ENCODE measurements around the gene KSR1.

DNA sequence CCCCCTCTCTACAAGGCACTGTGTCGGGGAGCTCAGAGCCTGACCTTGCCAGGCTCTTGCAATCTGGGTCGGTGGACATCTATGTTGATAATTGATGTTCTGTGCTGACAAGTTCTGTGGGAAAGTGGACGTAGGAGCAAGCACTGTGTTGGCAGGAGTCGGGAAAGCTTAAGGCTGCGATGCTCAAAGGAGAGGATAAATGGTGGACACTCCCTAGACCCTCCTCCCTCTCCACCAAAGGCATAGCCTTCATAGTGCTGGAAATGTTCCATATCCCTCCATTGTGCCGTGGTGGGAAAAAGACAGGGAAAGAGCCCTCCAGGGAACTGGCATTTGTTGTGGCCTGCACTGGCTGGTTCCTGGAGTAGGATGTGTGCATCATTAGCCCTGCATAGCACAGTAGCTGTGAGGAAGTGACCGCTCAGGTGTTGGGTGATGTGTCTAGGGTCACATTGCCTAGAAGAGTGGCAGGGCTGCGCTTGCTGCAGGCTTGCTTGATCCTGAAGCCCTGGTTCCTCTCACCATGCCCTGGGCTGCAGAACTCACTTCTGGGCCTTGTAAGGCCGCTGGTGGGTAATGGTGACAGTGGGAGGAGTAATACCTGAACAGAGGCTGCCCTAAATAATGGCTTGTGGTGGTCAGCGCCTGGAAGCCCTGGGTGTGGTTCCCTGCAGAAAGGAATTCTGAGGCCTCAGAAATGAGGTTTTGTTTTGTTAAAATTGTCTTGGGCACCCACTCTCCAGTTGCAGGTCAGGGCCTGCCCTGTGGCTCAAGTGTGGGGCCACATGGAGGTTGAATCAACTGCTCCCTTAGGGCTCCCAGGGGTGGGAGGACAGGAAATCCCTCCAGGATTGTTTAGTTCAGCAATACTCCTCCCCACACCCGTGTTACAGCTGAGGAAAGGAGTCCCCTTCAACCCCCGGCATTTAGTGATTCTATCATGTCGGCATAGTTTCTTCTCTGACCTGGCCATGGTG, 62.6 kb downstream of the KSR1 start:
- TF ChIP-seq POLR2AphosphoS5 (IDR thresholded peaks at IDR 0.05; ENCODE audit: borderline replicate concordance, low read depth, low read length), result no peak
- no peak for TF ChIP-seq FOXP2 (optimal IDR thresholded peaks at IDR 0.05; ENCODE audit: control extremely low read depth, extremely low read length, insufficient read depth)
